GM19372 (cell line): ENCODE measurements around the gene FAF2.

Experiments used
- ATAC-seq: cut with Tn5 transposase; IDR thresholded peaks from one replicate; pipeline ENCODE4 v1.9.1; 2021; ENCODE audit warnings: mild to moderate bottlenecking, low read depth, moderate library complexity; ENCODE audit not compliant: unreplicated experiment

Gene FAF2

GRCh38 chr5:176491901-176492300, 43.7 kb downstream of the FAF2 start:
- no peak for ATAC-seq

GRCh38 chr5:176492431-176492830, 44.2 kb downstream of the FAF2 start:
- no peak for ATAC-seq

- ATAC-seq: no peak
Measured at GRCh38 chr5:176497852-176498251, 49.7 kb downstream of the FAF2 start.

GRCh38 chr5:176499273-176499672, 51.1 kb downstream of the FAF2 start:
- ATAC-seq: no peak

GRCh38 chr5:176500511-176500910, 52.3 kb downstream of the FAF2 start:
- ATAC-seq: no peak

- ATAC-seq: no peak
Measured at GRCh38 chr5:176501333-176501732, 53.1 kb downstream of the FAF2 start.

GRCh38 chr5:176503496-176503895, 55.3 kb downstream of the FAF2 start:
- no peak for ATAC-seq

GRCh38 chr5:176507911-176508310, 59.7 kb downstream of the FAF2 start:
- ATAC-seq: no peak

- no peak for ATAC-seq
Measured at GRCh38 chr5:176508603-176509002, 60.4 kb downstream of the FAF2 start.

- no peak for ATAC-seq
Measured at GRCh38 chr5:176513788-176514187, 65.6 kb downstream of the FAF2 start.

GRCh38 chr5:176514244-176514950, 66.2 kb downstream of the FAF2 start:
- ATAC-seq: no peak

- no peak for ATAC-seq
Measured at GRCh38 chr5:176515396-176515795, 67.2 kb downstream of the FAF2 start.

GRCh38 chr5:176517053-176517661, 69.0 kb downstream of the FAF2 start:
- no peak for ATAC-seq

- ATAC-seq: no peak
Measured at GRCh38 chr5:176519810-176520720, 71.9 kb downstream of the FAF2 start.

GRCh38 chr5:176521286-176521685, 73.1 kb downstream of the FAF2 start:
- no peak for ATAC-seq

- ATAC-seq: no peak
Measured at GRCh38 chr5:176521699-176522263, 73.6 kb downstream of the FAF2 start.

GRCh38 chr5:176524138-176524537, 76.0 kb downstream of the FAF2 start:
- no peak for ATAC-seq

GRCh38 chr5:176524987-176525386, 76.8 kb downstream of the FAF2 start:
- no peak for ATAC-seq

- ATAC-seq: no peak
Measured at GRCh38 chr5:176525677-176526076, 77.5 kb downstream of the FAF2 start.

GRCh38 chr5:176526462-176526861, 78.3 kb downstream of the FAF2 start:
- ATAC-seq: no peak
